Measurements from ENCODE around the gene NECTIN4.

DNA sequence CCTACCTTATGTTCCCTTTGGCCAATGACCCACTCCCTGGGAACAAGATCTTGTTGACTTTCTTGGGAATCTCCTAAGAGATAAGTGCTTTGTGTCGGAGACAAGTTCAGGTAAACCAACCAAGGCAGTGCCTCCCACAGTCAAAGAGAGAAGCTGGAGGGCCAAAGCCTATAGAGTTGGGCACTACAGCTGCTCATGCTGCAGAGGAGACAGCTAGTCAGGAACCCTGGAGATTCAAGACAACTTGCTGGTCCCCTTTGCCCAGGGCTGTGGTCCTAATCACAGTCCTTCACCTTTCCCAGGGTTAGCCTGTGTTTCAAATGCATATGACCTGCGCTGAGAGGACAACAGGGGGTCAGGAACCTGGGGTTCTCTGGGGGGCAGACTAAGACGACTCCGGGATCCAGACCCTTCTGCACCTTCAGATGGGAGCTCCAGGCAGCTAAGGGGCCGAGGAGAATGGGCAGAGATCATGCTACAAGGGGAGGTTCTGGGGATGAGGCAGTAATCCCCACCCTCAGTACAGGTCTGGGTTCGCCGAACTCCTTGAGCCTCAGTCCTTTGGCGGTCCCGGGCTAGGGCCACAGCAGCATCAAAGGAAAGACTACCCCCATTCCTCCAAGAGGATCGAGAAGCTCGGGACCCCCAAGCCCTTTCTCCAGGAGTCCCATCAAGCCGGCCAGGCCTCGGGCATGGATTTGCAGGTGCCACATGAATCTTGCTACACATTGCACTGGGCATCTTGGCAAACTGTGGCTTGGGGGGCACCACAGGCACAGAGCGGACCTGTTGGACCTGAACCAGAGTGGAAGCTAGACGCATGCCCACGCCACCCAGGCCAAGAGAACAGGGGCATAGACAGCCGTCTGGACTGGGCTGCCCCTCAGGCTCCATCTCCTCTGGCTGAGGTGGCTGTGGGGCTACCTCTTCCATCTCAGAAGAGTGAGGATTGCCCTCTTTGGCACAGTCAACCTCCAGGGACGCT lies 41.6 kb downstream of the NECTIN4 start:
- TF ChIP-seq, protein P1, sequence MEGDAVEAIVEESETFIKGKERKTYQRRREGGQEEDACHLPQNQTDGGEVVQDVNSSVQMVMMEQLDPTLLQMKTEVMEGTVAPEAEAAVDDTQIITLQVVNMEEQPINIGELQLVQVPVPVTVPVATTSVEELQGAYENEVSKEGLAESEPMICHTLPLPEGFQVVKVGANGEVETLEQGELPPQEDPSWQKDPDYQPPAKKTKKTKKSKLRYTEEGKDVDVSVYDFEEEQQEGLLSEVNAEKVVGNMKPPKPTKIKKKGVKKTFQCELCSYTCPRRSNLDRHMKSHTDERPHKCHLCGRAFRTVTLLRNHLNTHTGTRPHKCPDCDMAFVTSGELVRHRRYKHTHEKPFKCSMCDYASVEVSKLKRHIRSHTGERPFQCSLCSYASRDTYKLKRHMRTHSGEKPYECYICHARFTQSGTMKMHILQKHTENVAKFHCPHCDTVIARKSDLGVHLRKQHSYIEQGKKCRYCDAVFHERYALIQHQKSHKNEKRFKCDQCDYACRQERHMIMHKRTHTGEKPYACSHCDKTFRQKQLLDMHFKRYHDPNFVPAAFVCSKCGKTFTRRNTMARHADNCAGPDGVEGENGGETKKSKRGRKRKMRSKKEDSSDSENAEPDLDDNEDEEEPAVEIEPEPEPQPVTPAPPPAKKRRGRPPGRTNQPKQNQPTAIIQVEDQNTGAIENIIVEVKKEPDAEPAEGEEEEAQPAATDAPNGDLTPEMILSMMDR (IDR thresholded peaks at IDR 0.05; ENCODE audit: low read depth, low read length, poor library complexity, severe bottlenecking), result no peak
- TF ChIP-seq EZH2phosphoT487 (IDR thresholded peaks at IDR 0.05; ENCODE audit: borderline replicate concordance, low read length), result no peak

Measured in DOHH2 (cell line).